ENCODE results near the gene FEM1B.

The FEM1B gene

DNA sequence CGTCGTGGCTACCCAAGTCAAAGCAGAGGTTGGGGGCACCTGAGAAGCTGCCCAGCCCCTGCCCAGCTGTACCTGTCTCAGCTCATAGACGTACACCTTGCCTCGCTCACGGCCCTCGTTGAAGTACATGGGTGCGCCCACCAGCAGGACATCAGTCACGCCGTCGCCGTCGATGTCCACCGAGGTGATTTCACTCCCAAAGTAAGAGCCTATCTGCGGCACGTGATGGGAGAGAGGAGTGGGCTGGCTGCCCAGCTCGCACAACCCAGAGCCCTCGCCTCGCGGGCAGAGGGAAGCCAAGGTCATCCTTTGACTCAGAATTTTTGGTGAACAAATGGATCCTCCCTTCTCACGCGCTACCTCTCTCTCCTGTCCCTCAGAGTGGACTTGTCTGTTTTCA, 54.7 kb downstream of the FEM1B start:
- intact Hi-C loops (cut with DNase I; ENCODE audit: low total_unique reads): no loop called here
- Histone ChIP-seq H3K9me3 (no peaks in the 10 kb centered on the region), H3K36me3 (peaks cover 25 to 37% (median 36%) of the 10 kb centered on the region in 3 donors), H3K4me3 (no peak overlapping the region), H3K27me3 (no peaks in the 10 kb centered on the region), H3K4me1 (peaks cover 4 to 60% (median 59%) of the 10 kb centered on the region in 4 donors), H3K27ac (peak overlapping the region; percentile 94 to 95)
- TF ChIP-seq, protein P1, sequence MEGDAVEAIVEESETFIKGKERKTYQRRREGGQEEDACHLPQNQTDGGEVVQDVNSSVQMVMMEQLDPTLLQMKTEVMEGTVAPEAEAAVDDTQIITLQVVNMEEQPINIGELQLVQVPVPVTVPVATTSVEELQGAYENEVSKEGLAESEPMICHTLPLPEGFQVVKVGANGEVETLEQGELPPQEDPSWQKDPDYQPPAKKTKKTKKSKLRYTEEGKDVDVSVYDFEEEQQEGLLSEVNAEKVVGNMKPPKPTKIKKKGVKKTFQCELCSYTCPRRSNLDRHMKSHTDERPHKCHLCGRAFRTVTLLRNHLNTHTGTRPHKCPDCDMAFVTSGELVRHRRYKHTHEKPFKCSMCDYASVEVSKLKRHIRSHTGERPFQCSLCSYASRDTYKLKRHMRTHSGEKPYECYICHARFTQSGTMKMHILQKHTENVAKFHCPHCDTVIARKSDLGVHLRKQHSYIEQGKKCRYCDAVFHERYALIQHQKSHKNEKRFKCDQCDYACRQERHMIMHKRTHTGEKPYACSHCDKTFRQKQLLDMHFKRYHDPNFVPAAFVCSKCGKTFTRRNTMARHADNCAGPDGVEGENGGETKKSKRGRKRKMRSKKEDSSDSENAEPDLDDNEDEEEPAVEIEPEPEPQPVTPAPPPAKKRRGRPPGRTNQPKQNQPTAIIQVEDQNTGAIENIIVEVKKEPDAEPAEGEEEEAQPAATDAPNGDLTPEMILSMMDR (IDR thresholded peaks at IDR 0.05): no peak
- DNase-seq: no peak

DNA sequence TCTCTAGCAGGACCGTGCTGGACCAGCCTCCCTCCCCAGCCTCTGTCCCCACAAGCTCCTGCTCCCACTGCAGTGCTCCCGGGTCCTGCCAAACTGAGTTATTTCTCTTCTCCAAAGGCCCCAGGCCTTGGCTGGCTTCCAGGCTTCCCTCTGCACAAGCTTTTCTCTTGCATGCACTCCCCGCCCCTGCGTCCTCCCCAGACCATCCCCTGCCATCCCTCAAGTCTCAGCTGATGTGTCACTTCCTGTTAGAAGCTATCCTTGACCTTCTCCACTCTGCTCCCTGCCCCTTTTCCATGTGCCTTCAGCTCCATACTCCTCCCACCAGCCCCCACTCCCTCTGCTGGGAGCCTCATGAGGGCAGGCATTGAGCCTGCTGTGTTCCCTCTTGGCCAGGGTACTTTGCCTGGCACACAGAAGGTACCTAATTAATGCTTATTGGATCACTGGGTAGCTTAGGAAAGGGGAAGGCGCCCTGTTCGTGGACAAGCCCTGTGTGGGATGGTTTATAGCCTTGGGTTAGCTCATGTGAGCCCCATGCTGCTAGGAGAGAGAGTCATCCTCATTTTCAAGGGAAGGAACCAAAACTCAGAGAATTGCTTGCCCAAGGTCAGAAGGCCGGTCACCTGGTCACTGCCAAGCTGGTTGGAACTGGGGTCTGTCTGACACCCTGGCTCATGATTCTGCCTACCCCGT, 56.4 kb downstream of the FEM1B start:
- Histone ChIP-seq H3K27ac (peak overlapping the region; percentile 94 to 95), H3K9me3 (no peaks in the 10 kb centered on the region), H3K4me3 (no peak overlapping the region), H3K27me3 (no peaks in the 10 kb centered on the region), H3K4me1 (peaks cover 4 to 62% (median 61%) of the 10 kb centered on the region in 4 donors), H3K36me3 (peaks cover 21 to 35% (median 29%) of the 10 kb centered on the region in 3 donors)
- peak; percentile 52 to 80 for DNase-seq
- TF ChIP-seq, protein P1 (IDR thresholded peaks at IDR 0.05): no peak
- intact Hi-C loops (cut with DNase I; ENCODE audit: low total_unique reads): no loop called here

DNA sequence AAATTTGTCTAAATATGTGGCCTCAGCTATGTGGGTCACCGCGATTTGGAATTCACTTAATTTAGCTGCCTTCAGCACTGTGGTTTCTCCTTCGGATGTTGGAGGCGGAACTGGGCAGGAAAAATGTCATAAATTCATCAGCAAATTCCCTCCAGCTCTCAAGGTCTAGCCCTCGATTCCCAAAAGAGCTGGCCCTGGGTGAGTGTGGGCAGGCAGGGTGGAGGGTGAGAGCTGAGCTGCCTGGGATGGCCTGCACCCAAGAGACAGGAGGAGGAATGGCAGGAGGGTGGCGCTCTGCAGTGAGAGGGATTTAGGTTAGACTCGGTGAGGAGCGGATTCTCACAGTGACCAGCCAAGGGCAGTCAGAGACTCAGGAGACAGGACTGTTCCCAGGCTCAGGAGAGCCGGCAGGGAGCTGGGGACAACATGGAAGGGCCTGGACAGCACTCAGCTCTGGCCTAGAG, 57.1 kb downstream of the FEM1B start:
- peak; percentile 50 to 92 for DNase-seq
- peak overlapping the region; percentile 94 to 95 for H3K27ac ChIP-seq
- TF ChIP-seq, protein P1 (IDR thresholded peaks at IDR 0.05): peak; percentile 14 to 23
- no peaks in the 10 kb centered on the region for H3K27me3 ChIP-seq
- H3K4me1 ChIP-seq: peaks cover 4 to 70% (median 68%) of the 10 kb centered on the region in 4 donors
- intact Hi-C loops (cut with DNase I; ENCODE audit: low total_unique reads): no loop called here
- H3K4me3 ChIP-seq: no peak overlapping the region
- H3K9me3 ChIP-seq: no peaks in the 10 kb centered on the region
- peaks cover 18 to 27% (median 26%) of the 10 kb centered on the region in 3 donors for H3K36me3 ChIP-seq

DNA sequence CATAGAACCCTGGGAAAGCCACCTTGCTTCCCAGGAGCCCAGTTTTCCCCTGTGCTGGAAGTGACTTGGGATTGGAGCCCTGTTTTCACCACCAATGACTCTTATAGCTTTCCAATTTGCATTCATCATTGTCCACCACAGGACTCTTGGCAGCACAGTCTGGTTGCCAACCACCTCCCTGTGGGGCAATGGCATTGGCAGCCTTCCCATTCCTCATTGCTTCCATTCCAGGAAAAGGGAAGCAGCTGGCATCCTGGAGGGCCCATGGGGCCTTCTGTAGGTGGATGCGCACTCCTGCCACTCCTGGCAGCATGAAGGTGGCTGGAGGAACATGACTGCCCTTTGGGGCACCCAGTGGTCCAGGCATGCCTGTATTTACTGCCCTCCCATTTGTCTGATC, 57.7 kb downstream of the FEM1B start:
- peak overlapping the region; percentile 94 to 95 for H3K27ac ChIP-seq
- peaks cover 4 to 76% (median 70%) of the 10 kb centered on the region in 4 donors for H3K4me1 ChIP-seq
- no peak overlapping the region for H3K4me3 ChIP-seq
- H3K27me3 ChIP-seq: no peaks in the 10 kb centered on the region
- peaks cover 15 to 23% (median 22%) of the 10 kb centered on the region in 3 donors for H3K36me3 ChIP-seq
- intact Hi-C loops (cut with DNase I; ENCODE audit: low total_unique reads): no loop called here
- H3K9me3 ChIP-seq: no peaks in the 10 kb centered on the region
- TF ChIP-seq, protein P1 (IDR thresholded peaks at IDR 0.05): no peak
- DNase-seq: peak; percentile 69 to 92

DNA sequence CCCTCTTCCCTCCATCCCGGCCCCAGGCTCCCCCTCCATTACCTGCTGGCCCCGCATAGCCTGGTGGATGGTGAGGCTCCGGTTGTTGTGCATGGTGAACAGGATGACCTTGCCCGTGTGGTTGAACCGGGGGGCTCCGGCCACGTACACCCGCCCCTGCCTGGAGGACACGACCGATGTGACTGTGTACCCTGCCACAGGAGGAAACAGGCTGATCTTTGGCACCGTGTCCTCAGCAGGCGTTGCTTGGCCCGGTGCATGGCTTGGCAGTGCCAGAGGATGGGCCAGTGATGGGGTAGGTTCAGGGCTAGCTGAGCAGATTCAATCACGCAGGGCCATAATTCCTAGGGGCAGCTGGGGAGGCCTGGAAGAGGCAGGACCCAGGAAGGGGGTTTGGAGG, 58.1 kb downstream of the FEM1B start:
- Histone ChIP-seq H3K27ac (peak overlapping the region; percentile 94 to 95), H3K36me3 (peaks cover 15 to 19% (median 18%) of the 10 kb centered on the region in 3 donors)
- peak; percentile 52 to 86 for DNase-seq

More for the DNA sequence above, 58.1 kb downstream of the FEM1B start:
- no peaks in the 10 kb centered on the region for H3K27me3 ChIP-seq
- peaks cover 4 to 80% (median 74%) of the 10 kb centered on the region in 4 donors for H3K4me1 ChIP-seq
- TF ChIP-seq, protein P1 (IDR thresholded peaks at IDR 0.05): no peak
- no peak overlapping the region for H3K4me3 ChIP-seq
- no peaks in the 10 kb centered on the region for H3K9me3 ChIP-seq
- intact Hi-C loops (cut with DNase I; ENCODE audit: low total_unique reads): no loop called here
